TTC549 (cell line): ENCODE results near the gene AMIGO3.

Experiments used
- FAIRE-seq: peaks from 2 replicates; lab custom pipeline; 2012; peaks lifted over from hg19 to GRCh38; lab: Jason Lieb, UNC

Gene AMIGO3

DNA sequence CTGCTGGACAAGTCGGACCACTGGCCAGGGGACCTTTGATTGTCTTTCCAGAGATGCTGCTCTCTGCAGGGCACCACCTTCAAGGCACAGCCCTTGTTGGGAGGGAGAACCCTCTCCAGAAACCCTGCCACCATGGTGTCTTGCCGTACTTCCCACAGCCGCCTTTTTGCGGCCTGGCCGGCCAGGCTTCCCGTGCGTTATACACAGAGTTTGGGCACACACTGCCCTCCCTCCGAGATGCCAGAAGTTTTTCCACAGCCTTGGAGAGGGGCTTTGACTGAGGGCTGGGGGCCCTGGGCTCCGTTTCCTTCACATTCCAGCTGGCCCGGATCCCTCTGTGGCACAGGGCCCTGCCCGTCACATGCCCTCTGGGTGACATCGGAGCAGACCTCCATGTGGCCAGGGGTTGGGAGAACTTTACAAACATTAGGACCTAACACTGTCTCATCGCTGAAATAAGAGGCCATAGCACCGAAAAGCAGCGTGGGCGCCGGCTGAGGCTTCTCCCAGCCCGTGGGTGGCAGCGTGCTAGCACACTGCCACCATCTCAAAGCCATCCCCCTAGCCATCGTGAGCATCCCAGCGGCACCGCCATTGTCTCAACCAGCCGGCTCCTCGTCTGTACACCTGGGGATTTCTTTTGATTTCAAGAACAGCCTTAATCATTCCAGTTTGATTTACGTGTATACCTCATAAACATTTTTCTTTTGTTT, 51.6 kb downstream of the AMIGO3 start:
- no peak for FAIRE-seq
